WTC11 (cell line): ENCODE measurements around the gene EFNA5. TPM values are rescaled to one million over a fixed set of nuclear protein-coding genes. Genes with fewer than 3 reads are reported as not detected.

ENCODE experiments used
- ATAC-seq: fragments of 200-7000 bp; cut with Tn5 transposase; 2 replicates; pipeline ENCODE4 v1.10.0; 2021; ENCODE audit warnings: mild to moderate bottlenecking, moderate library complexity
- CTCF ChIA-PET: fragments of 300-600 bp; sonication (Branson Sonifier 250); formaldehyde crosslinking; loops from one replicate; lab custom pipeline; 2021; ENCODE audit warnings: antibody characterized with exemption; lab: Charles Lee
- POLR2A ChIA-PET: fragments of 350-600 bp; sonication (Branson Sonifier 250); formaldehyde crosslinking; loops from one replicate; lab custom pipeline; 2021; ENCODE audit warnings: antibody characterized with exemption; lab: Charles Lee
- DNase-seq: peaks from one replicate; pipeline ENCODE4 v3.0.0; 2021; ENCODE audit warnings: low spot score
- H3K27ac Mint-ChIP-seq: 2 replicates; pipeline ENCODE4 v1.8.0; 2021; ENCODE audit warnings: mixed read lengths
- H3K27me3 Mint-ChIP-seq: 2 replicates; pipeline ENCODE4 v1.8.0; 2021; ENCODE audit warnings: low read depth, mild to moderate bottlenecking, moderate library complexity, mixed read lengths
- H3K36me3 Mint-ChIP-seq: 2 replicates; pipeline ENCODE4 v1.8.0; 2021; ENCODE audit warnings: mixed read lengths
- H3K4me1 Mint-ChIP-seq: 2 replicates; pipeline ENCODE4 v1.8.0; 2022; ENCODE audit warnings: mixed read lengths
- H3K4me3 Mint-ChIP-seq: 2 replicates; pipeline ENCODE4 v1.8.0; 2021; ENCODE audit warnings: mild to moderate bottlenecking, moderate library complexity, mixed read lengths
- H3K9me3 Mint-ChIP-seq: 2 replicates; pipeline ENCODE4 v1.8.0; 2021; ENCODE audit warnings: mixed read lengths
- AFF4 ChIP-seq: sonication (generic); formaldehyde crosslinking; IDR thresholded peaks from 2 replicates; pipeline ENCODE4 v1.8.1; 2023; ENCODE audit warnings: mild to moderate bottlenecking, missing genetic modification reagents, borderline replicate concordance
- ATF1 ChIP-seq: sonication (generic); formaldehyde crosslinking; IDR thresholded peaks from 2 replicates; pipeline ENCODE4 v1.8.1; 2023; ENCODE audit warnings: mild to moderate bottlenecking, moderate library complexity, missing genetic modification reagents
- CDX4 ChIP-seq: fragments of 250-450 bp; sonication (Bioruptor Pico); IDR thresholded peaks from 2 replicates; pipeline ENCODE4 v1.9.0; 2021; ENCODE audit warnings: moderate library complexity, mild to moderate bottlenecking, inconsistent platforms, borderline replicate concordance
- CREM ChIP-seq: sonication (generic); formaldehyde crosslinking; IDR thresholded peaks from 2 replicates; pipeline ENCODE4 v1.8.1; 2022; ENCODE audit warnings: mild to moderate bottlenecking, missing genetic modification reagents, moderate library complexity
- E2F5 ChIP-seq: sonication (generic); formaldehyde crosslinking; IDR thresholded peaks from 2 replicates; pipeline ENCODE4 v1.8.1; 2022; ENCODE audit warnings: mild to moderate bottlenecking, moderate library complexity, missing genetic modification reagents
- ELF4 ChIP-seq: sonication (generic); formaldehyde crosslinking; IDR thresholded peaks from 2 replicates; pipeline ENCODE4 v1.8.1; 2022; ENCODE audit warnings: low read depth, mild to moderate bottlenecking, moderate library complexity, missing genetic modification reagents
- FOXP1 ChIP-seq: sonication (generic); formaldehyde crosslinking; IDR thresholded peaks from 2 replicates; pipeline ENCODE4 v1.8.0; 2022; ENCODE audit warnings: missing genetic modification reagents, mild to moderate bottlenecking, moderate library complexity, borderline replicate concordance
- GTF2I ChIP-seq: fragments of 250-450 bp; sonication (Bioruptor Pico); conservative IDR thresholded peaks from 2 replicates; pipeline ENCODE4 v1.4.0; 2021; ENCODE audit warnings: mild to moderate bottlenecking
- HMGA2 ChIP-seq: fragments of 250-450 bp; sonication (Bioruptor Pico); IDR thresholded peaks from 2 replicates; pipeline ENCODE4 v1.4.0; 2021; ENCODE audit warnings: mild to moderate bottlenecking, moderate library complexity
- JAZF1 ChIP-seq: fragments of 250-450 bp; sonication (Bioruptor Pico); IDR thresholded peaks from 2 replicates; pipeline ENCODE4 v1.9.0; 2021; ENCODE audit warnings: moderate library complexity, mild to moderate bottlenecking, inconsistent platforms
- MXD4 ChIP-seq: fragments of 250-450 bp; sonication (Bioruptor Pico); IDR thresholded peaks from 2 replicates; pipeline ENCODE4 v1.8.0; 2021; ENCODE audit warnings: mild to moderate bottlenecking, moderate library complexity, borderline replicate concordance
- NFE2L1 ChIP-seq: sonication (generic); formaldehyde crosslinking; IDR thresholded peaks from 2 replicates; pipeline ENCODE4 v1.8.1; 2023; ENCODE audit warnings: missing genetic modification reagents
- NFYB ChIP-seq: sonication (generic); formaldehyde crosslinking; conservative IDR thresholded peaks from 2 replicates; pipeline ENCODE4 v1.8.0; 2022; ENCODE audit warnings: low read depth, missing genetic modification reagents
- NR2C2 ChIP-seq: sonication (generic); formaldehyde crosslinking; IDR thresholded peaks from 2 replicates; pipeline ENCODE4 v1.8.0; 2022; ENCODE audit warnings: mild to moderate bottlenecking, missing genetic modification reagents
- PRRX2 ChIP-seq: fragments of 250-450 bp; sonication (Bioruptor Pico); IDR thresholded peaks from 2 replicates; pipeline ENCODE4 v1.8.0; 2021; ENCODE audit warnings: mild to moderate bottlenecking
- SOX15 ChIP-seq: fragments of 250-450 bp; sonication (Bioruptor Pico); IDR thresholded peaks from 2 replicates; pipeline ENCODE4 v1.9.0; 2021; ENCODE audit warnings: mild to moderate bottlenecking
- TEAD1 ChIP-seq: sonication (generic); formaldehyde crosslinking; IDR thresholded peaks from 2 replicates; pipeline ENCODE4 v1.8.0; 2022; ENCODE audit warnings: mild to moderate bottlenecking, missing genetic modification reagents
- TP53 ChIP-seq: sonication (generic); formaldehyde crosslinking; IDR thresholded peaks from 2 replicates; pipeline ENCODE4 v1.8.1; 2023; ENCODE audit warnings: mild to moderate bottlenecking, missing genetic modification reagents
- USF2 ChIP-seq: sonication (generic); formaldehyde crosslinking; IDR thresholded peaks from 2 replicates; pipeline ENCODE4 v1.8.1; 2023; ENCODE audit warnings: mild to moderate bottlenecking, missing genetic modification reagents, moderate library complexity
- ZNF416 ChIP-seq: fragments of 250-450 bp; sonication (Bioruptor Pico); IDR thresholded peaks from 2 replicates; pipeline ENCODE4 v1.9.0; 2021; ENCODE audit warnings: mild to moderate bottlenecking, inconsistent platforms
- ZNF423 ChIP-seq: fragments of 250-450 bp; sonication (Bioruptor Pico); IDR thresholded peaks from 2 replicates; pipeline ENCODE4 v2.1.2; 2022; ENCODE audit warnings: mild to moderate bottlenecking, moderate library complexity
- total RNA-seq: library from RNA; stranded (reverse); gene quantifications from 3 replicates; pipeline ENCODE4 v1.2.3, GENCODE V29; 2021

EFNA5 gene
- total RNA-seq, 1 experiment from 2014 or later: 17.4 TPM

GRCh38 chr5:107372723-107373450 lies 297.9 kb downstream of the EFNA5 start (continued):
- no peak for TF ChIP-seq TP53 (CRISPR knock-in tag)
- no peak for TF ChIP-seq ELF4 (CRISPR knock-in tag)
- no peak for TF ChIP-seq TEAD1 (CRISPR knock-in tag)
- TF ChIP-seq USF2 (CRISPR knock-in tag): no peak
- no peak for TF ChIP-seq CDX4
- TF ChIP-seq MXD4 (CRISPR knock-in tag): no peak
- TF ChIP-seq ATF1 (CRISPR knock-in tag): no peak

- CTCF ChIA-PET: no interaction called here
Observed at GRCh38 chr5:107370396-107370968, 300.3 kb downstream of the EFNA5 start.

More at GRCh38 chr5:107370396-107370968, 300.3 kb downstream of the EFNA5 start:
- Mint-ChIP-seq H3K36me3 (no peaks in the 10 kb centered on the region), H3K27ac (no peak overlapping the region), H3K4me3 (no peak overlapping the region), H3K4me1 (peaks cover 35% of the 10 kb centered on the region), H3K9me3 (no peaks in the 10 kb centered on the region), H3K27me3 (no peaks in the 10 kb centered on the region)
- TF ChIP-seq ELF4 (CRISPR knock-in tag): no peak
- no peak for TF ChIP-seq USF2 (CRISPR knock-in tag)
- TF ChIP-seq ZNF423 (CRISPR knock-in tag): no peak
- TF ChIP-seq ZNF416 (CRISPR knock-in tag): no peak
- TF ChIP-seq PRRX2 (CRISPR knock-in tag): no peak
- no peak for TF ChIP-seq TP53 (CRISPR knock-in tag)
- no peak for TF ChIP-seq CREM (CRISPR knock-in tag)
- no peak for TF ChIP-seq E2F5
- no peak for TF ChIP-seq NFE2L1 (CRISPR knock-in tag)
- TF ChIP-seq AFF4 (CRISPR knock-in tag): no peak
- no peak for TF ChIP-seq NFYB (CRISPR knock-in tag)
- TF ChIP-seq GTF2I: no peak
- TF ChIP-seq HMGA2 (CRISPR knock-in tag): no peak
- TF ChIP-seq SOX15 (CRISPR knock-in tag): no peak
- no peak for TF ChIP-seq NR2C2 (CRISPR knock-in tag)
- TF ChIP-seq JAZF1: no peak
- TF ChIP-seq FOXP1 (CRISPR knock-in tag): no peak
- DNase-seq: no peak
- POLR2A ChIA-PET: no interaction called here
- ATAC-seq: no peak
